ENCODE data around the gene COPZ1. TPM values are rescaled to one million over a fixed set of nuclear protein-coding genes. Genes with fewer than 3 reads are reported as not detected.

Gene COPZ1
- total and polyA plus RNA-seq, 9 of the 15 experiments (the other 6 are each of a cell fraction or from before 2014, with no cell fraction given), result 137 to 487 (median 233) TPM

- TF ChIP-seq ZNF518B (CRISPR knock-in tag; IDR thresholded peaks at IDR 0.05), result no peak
- no peak for TF ChIP-seq SMAD3 (CRISPR knock-in tag; conservative IDR thresholded peaks at IDR 0.05)
- TF ChIP-seq CHD1 (IDR thresholded peaks at IDR 0.05; ENCODE audit: low read length), result no peak
- TF ChIP-seq ZBTB40 (IDR thresholded peaks at IDR 0.05), result no peak
- TF ChIP-seq ZBTB40 (CRISPR knock-in tag; IDR thresholded peaks at IDR 0.05), result no peak
- TF ChIP-seq MCM5 (IDR thresholded peaks at IDR 0.05; ENCODE audit: low read depth), result no peak
- TF ChIP-seq ZNF586 (CRISPR knock-in tag; conservative IDR thresholded peaks at IDR 0.05), result no peak
- TF ChIP-seq THRA (IDR thresholded peaks at IDR 0.05), result no peak
- no peak for TF ChIP-seq HMGXB4 (CRISPR knock-in tag; IDR thresholded peaks at IDR 0.05)
- no peak for TF ChIP-seq ZNF274 (IDR thresholded peaks at IDR 0.05; ENCODE audit: borderline replicate concordance, low read depth, low read length)
- peak; percentile 47; the same call in 1 of the 2 replicates for TF ChIP-seq ATF7 (IDR thresholded peaks at IDR 0.05)
These were observed 32.0 kb downstream of the COPZ1 start (continued) for GRCh38 chr12:54356951-54357356.
